Measurements from ENCODE around the gene DCTN5. TPM values are rescaled to one million over a fixed set of nuclear protein-coding genes. Genes with fewer than 3 reads are reported as not detected.

The DCTN5 gene
- total RNA-seq, 1 experiment from 2014 or later: 84.8 TPM

GRCh38 chr16:23692190-23692837, 51.0 kb downstream of the DCTN5 start:
- Histone ChIP-seq H2AFZ (no peak overlapping the region), H3K4me3 (no peak overlapping the region), H3K9me2 (ENCODE audit: insufficient read depth) (no peaks in the 10 kb centered on the region), H3K79me2 (ENCODE audit: low read depth) (no peaks in the 10 kb centered on the region), H3K4me1 (replicated peaks; ENCODE audit: insufficient read depth) (no peaks in the 10 kb centered on the region), H4K20me1 (ENCODE audit: insufficient read depth) (no peaks in the 10 kb centered on the region), H3K36me3 (ENCODE audit: low read depth) (peaks cover 12% of the 10 kb centered on the region), H3F3A (ENCODE audit: insufficient read depth, low read depth) (peaks cover 32% of the 10 kb centered on the region), H3K4me2 (no peak overlapping the region), H3K27me3 (ENCODE audit: insufficient read depth, low read depth) (no peaks in the 10 kb centered on the region), H3K9me3 (ENCODE audit: insufficient read depth, low read depth) (no peaks in the 10 kb centered on the region), H3K27ac (no peak overlapping the region)
- ChIA-PET CTCF (no interaction called here), POLR2A (ENCODE audit: unreplicated experiment) (interaction anchor here (0.6 kb wide), 2 partner anchors 13 to 43 kb away, joined by 3 to 12 read pairs; no protein-coding TSS in a partner anchor)
- no peak for TF ChIP-seq EZH2 (IDR thresholded peaks at IDR 0.05; ENCODE audit: low read depth)
- no peak for TF ChIP-seq CTCF (conservative IDR thresholded peaks at IDR 0.05)
- intact Hi-C loops (cut with micrococcal nuclease; ENCODE audit: unreplicated experiment): no loop called here
- no peak for DNase-seq
- TSS peak; percentile 16 for BruUV-seq (replicated peaks)

GRCh38 chr16:23694265-23694643, 53.0 kb downstream of the DCTN5 start:
- POLR2A ChIA-PET (ENCODE audit: unreplicated experiment): no interaction called here
- TF ChIP-seq CTCF (conservative IDR thresholded peaks at IDR 0.05): no peak
- TF ChIP-seq EZH2 (IDR thresholded peaks at IDR 0.05; ENCODE audit: low read depth): no peak
- intact Hi-C loops (cut with micrococcal nuclease; ENCODE audit: unreplicated experiment): no loop called here
- no peaks in the 10 kb centered on the region for H3K27me3 ChIP-seq (ENCODE audit: insufficient read depth, low read depth)
- peaks cover 9% of the 10 kb centered on the region for H3K36me3 ChIP-seq (ENCODE audit: low read depth)
- peaks cover 9% of the 10 kb centered on the region for H3K4me1 ChIP-seq (replicated peaks; ENCODE audit: insufficient read depth)
- BruUV-seq (replicated peaks): no TSS peak
- H3K79me2 ChIP-seq (ENCODE audit: low read depth): no peaks in the 10 kb centered on the region
- no peaks in the 10 kb centered on the region for H4K20me1 ChIP-seq (ENCODE audit: insufficient read depth)
- no peak overlapping the region for H2AFZ ChIP-seq
- H3F3A ChIP-seq (ENCODE audit: insufficient read depth, low read depth): peaks cover 32% of the 10 kb centered on the region
- no peak for DNase-seq
- H3K27ac ChIP-seq: no peak overlapping the region
- no peaks in the 10 kb centered on the region; the same call in 1 of the 2 replicates for H3K9me3 ChIP-seq (ENCODE audit: insufficient read depth, low read depth)
- no peaks in the 10 kb centered on the region for H3K9me2 ChIP-seq (ENCODE audit: insufficient read depth)
- no peak overlapping the region for H3K4me3 ChIP-seq
- H3K4me2 ChIP-seq: no peak overlapping the region
- CTCF ChIA-PET: interaction anchor here (0.6 kb wide), 1 partner anchor 1530 kb away, joined by 3 read pairs; no protein-coding TSS in a partner anchor

- Histone ChIP-seq H3F3A (ENCODE audit: insufficient read depth, low read depth) (peaks cover 31% of the 10 kb centered on the region), H3K4me2 (no peak overlapping the region), H3K9me3 (ENCODE audit: insufficient read depth, low read depth) (peaks cover 3% of the 10 kb centered on the region), H3K27me3 (ENCODE audit: insufficient read depth, low read depth) (no peaks in the 10 kb centered on the region), H4K20me1 (ENCODE audit: insufficient read depth) (no peaks in the 10 kb centered on the region), H3K4me3 (no peak overlapping the region), H2AFZ (no peak overlapping the region), H3K27ac (no peak overlapping the region), H3K4me1 (replicated peaks; ENCODE audit: insufficient read depth) (peaks cover 13% of the 10 kb centered on the region), H3K36me3 (ENCODE audit: low read depth) (peaks cover 4% of the 10 kb centered on the region; the same call in 1 of the 2 replicates), H3K79me2 (ENCODE audit: low read depth) (no peaks in the 10 kb centered on the region), H3K9me2 (ENCODE audit: insufficient read depth) (no peaks in the 10 kb centered on the region)
- TF ChIP-seq EZH2 (IDR thresholded peaks at IDR 0.05; ENCODE audit: low read depth) (no peak), CTCF (conservative IDR thresholded peaks at IDR 0.05) (no peak)
- POLR2A ChIA-PET (ENCODE audit: unreplicated experiment): no interaction called here
- intact Hi-C loops (cut with micrococcal nuclease; ENCODE audit: unreplicated experiment): no loop called here
- BruUV-seq (replicated peaks): no TSS peak
- no peak for DNase-seq
- CTCF ChIA-PET: no interaction called here
These were observed 53.5 kb downstream of the DCTN5 start for GRCh38 chr16:23694644-23695373.
